ENCODE measurements around the gene MAGI3.
"Not testable (repeated sequence)": the region's sequence is repeated elsewhere in the genome, so short reads cannot be mapped to it uniquely, and the experiment has no call there.

MAGI3 gene

DNA sequence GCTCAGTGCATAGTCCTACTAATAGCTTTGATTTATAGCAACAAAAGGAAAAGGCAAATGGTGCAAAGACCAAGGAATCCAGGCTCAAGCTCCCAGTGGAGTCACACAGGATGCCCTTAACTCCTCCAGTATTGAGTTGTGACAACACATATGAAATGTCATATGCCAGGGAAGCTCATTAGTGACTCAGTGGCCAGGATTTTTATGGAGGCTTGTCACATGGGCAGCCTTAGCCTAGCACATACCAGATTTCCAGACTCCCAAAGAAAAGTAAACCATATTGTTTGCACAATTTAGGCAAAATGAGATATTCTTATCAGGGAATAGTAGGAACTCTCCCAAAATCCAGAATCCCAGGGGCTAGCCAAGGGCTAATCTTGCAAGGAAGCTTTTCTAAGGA, 129.2 kb downstream of the MAGI3 start:
- no peak for DNase-seq

DNA sequence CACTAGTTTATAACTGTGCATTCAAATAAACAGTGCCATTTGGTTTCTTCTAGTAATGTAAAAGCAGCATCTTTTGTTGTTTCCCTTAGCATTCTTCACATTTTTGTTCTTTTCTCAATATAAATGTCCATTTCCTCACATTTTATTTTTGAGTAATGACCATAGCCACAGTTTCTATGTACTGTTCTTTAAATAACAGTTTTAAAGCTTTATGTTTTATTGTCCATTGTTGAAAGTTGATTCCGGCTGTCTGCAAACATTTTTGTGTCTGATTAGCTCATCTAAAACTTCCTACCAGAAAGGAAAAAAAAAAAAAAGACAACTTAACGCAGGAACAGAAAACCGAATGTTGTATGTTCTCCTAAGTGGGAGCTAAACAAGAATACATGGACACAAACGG, 139.7 kb downstream of the MAGI3 start:
- DNase-seq = no peak

DNA sequence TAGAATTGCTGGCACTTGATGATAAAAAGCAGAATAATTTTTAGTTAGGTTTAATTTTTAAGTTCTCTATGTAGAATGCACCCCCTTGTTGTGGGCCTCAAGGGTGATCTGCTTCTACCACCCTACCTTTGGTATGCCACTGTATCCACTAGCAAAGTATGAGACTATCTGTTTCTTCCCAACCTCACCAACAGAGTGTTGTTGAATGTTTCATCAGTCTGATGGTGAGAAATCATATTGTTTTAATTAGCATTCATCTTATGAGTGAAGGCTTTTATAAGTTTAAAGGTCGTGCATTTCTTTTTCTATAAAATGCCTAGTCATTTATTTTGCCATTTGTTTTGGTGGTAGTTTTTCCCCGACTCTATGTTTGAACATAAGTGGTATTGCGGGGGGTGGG, 141.0 kb downstream of the MAGI3 start:
- DNase-seq = no peak

DNA sequence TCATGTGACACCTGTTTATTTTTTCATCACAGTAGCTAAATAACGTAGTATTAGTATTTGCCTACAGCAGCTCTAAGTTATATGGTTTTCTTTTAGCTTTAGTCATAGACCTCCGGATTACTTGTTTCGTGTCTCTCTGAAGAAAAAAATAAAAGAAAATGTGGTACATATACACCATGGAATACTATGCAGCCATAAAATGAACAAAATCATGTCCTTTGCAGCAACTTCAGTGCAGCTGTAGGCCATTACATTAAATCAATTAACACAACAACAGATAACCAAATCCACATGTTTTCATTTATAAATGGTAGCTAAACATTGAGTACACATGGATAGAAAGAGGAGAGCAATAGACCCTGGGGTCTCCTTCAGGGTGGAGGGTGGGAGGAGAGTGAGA, 142.7 kb downstream of the MAGI3 start:
- no peak for DNase-seq

DNA sequence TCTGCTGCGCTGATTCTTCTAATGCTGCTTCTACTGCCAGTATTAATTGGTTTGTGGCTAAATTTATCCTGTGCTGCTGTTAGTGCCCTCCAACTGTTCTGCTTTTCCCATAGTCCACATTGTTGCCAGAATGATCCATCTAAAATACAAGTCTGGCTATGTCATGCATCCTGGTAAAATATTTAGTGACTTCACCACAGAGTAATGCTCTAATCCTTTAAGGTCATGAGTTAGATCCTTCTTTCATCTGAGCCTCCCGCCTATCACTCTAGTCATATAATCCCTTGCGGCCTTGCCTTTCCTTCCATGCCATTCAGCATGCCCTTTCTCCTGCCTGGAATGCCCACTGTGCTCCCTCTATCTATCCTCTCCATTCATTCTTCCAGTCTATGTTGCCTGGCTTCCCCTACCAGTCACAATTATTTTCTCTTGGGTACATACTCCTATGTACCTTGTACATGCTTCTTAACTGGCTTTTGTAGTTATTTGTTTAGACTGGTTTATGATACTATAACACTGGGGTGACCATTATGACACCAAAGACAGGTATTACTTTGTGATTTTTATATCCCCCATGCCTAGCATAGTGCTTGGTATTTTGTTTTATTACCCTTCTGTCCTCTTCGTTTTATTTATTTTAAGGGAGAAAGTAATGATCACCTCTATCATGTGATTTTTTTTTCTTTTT, 144.0 kb downstream of the MAGI3 start:
- DNase-seq = no peak

DNA sequence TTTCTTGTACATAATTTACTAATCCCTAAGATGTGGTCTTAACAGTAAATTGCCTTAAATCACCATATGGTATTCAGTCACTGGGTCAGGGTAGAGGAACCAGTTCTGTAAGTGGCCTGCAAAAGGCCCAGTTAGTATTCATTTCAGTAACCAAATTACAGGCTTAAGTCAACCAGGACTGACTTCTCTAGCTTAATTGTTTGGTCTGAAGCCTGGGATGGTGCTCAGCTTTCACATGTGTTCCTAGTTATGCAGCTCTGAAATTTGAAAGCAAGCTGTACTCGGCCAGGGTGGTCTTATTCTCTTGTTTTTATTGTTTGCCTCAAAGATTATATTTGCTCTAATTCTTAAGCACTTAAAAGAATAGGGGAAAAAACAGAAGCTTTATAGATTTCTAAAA, 144.6 kb downstream of the MAGI3 start:
- no peak for DNase-seq

DNA sequence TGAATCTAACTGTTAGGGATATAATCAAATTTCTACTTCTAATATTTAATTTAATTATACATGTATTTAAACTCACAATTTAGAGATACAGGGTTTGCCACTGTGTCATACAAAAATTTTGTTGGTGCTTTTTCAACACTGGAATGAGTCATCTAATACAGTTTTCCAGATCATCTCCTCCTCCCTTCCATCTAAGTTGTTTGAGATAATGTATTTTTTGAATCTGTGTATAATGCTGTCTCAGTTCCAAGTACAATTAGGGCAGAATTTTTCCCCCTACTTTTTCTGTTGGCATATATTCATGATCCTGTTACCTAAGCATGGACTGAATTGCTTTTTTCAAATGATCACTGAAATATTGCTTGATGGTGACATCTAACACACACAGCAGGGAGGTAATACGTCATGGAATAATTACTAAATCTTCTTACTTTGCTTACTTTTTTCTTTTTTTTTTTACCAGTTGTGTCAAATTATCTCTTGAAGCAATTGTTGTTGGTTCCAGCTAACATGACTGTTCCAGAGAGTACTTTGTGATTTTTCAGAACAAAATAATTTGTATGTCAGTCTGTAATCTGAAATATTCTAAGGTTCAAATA, 146.0 kb downstream of the MAGI3 start:
- no peak for DNase-seq

DNA sequence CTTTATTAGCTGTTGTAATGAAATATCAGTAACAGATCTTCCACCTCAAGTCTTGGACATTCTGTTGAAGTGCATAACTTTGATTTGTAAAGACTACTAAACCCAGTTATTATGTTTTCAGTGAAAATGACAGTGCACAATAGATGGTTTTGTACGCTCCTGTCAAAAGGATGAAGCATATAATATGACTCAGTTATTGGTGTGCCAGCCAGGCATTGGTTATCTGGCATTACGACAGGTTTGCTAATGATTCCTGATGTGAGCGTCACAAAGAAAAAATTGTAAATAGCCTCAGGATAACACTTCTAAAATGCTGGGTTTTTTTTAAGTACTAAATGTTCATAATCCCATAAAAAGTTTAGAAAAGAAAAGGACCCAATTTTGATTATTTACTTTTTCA, 147.9 kb downstream of the MAGI3 start:
- DNase-seq = no peak

DNA sequence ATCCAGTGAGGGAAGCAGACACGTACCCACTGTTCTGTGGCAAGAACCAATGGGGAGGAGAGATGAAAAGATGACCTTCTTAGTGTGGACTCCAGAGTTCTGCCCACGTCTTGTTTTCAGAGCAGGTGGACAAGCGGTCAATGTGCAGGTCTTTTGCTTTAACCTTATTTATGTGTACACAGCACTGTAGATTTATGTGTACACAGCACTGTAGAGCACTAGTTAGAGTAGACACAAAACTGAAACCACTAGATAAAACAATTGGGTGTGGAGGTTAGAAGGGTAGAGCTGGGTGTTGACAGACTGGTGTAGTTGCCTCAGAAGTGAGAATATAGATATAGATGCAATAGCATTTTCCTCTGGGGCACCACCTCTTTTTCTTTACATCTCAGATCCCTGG, 150.0 kb downstream of the MAGI3 start:
- no peak for DNase-seq

DNA sequence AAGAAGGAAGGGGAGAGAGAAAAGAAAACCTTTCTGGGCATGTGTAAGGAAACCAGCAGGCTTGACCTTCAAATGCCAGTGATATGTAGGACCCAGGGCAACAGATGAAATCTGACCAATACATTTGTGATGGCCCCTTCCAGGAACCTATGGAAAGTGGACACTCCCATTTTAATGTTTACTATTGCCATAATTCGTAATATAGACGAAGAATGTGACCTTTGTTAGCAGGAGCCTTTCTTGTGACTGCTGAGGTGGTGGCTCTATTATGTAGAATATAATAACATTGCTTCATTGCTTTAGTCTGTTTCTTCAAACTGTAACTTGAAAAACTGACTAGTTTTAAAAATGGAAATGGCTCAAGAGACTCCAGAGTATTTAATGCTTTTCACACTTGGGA, 150.8 kb downstream of the MAGI3 start:
- no peak for DNase-seq

DNA sequence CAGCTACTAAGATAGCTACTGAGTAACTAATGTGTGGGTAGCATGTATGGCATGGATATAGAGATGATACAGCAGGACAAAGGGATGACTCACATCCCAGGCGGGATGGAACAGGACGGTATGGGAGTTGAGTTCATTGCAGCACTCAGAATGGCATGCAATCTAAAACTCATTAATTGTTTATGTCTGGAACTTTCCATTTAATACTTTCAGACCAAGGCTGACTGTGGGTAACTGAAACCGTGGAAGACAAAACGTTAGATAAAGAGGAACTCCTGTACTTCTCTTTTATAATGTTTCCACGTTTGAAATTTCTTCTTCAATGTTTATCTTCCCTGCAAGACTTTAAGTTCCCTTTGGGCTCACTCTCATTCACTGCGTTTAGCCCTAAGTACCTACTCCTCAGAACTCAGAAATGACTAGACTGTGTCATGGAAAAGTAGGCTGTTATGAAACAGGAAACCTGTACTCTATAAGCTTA, 151.9 kb downstream of the MAGI3 start:
- DNase-seq = no peak

DNA sequence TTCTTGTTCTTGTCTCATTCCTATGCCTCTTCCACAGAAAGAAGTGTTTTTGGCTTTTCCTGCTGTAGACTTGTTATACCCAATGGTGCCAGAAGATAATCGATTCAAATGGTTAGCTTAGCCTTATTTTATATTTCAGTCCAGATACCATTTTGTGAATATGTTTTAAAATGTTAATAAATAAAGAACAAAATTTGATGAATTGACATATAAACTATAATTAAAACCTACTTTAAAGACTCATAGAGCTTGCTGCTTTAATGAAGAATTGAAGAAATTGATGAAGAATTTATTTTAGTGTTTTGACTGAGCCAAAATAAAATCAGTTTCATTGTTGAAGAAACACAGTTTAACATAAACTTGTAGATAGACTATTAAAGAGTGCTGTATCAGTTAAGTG, 152.8 kb downstream of the MAGI3 start:
- DNase-seq = no peak

DNA sequence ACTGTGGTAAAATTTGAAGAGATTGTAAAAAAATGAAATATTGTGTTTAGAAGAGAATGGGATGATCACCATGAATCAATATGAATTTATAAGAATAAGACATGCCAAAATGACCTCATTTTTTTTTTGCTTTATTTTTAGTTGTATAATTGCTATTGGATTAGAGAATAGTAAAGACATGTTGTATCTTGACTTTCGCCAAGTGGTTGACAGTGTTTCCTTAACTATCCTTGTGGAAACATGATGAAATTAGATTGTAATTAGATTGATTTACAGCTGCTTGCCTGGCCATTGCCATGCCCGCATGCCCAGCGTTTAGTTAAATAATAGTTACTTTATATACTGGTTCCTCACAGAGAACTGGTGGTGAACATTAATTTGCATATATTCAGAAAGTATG, 154.9 kb downstream of the MAGI3 start:
- DNase-seq = no peak

DNA sequence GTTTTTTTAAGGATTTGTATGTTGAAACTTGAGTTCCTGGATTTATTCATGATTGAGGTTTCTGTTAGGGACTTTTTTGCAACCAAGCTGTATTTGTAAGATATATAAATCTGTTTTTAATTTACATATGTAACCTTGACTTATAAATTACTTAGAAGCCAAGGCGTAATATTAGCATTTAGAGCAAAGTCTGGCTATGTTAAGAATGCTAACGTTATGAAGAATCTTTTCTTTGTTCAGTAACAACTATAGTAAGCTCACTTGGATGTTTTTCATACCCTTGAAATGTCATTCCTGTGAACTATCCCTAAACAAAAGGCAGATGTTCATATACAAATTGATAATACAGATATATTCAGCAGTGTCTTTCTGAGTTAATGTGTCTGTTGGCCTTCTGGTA, 155.3 kb downstream of the MAGI3 start:
- DNase-seq = no peak

DNA sequence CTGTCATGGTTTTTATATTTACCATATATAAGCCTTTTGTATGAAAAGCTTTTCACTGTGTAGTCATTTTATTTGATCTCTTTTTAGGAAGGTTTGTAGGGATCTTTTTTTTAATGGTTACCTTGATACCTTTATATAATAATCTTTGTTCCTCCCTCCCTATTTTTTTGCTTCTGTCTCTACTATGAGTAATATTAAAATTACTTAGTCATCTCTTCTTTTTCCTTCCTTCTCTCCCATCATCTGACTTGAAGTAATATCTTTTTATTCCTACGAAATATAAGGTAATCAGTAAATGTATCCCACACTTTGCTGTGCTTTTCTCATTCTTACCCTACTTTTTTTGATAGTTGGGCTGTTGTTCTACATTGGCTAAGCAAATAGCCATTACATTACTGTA, 161.4 kb downstream of the MAGI3 start:
- no peak for DNase-seq

DNA sequence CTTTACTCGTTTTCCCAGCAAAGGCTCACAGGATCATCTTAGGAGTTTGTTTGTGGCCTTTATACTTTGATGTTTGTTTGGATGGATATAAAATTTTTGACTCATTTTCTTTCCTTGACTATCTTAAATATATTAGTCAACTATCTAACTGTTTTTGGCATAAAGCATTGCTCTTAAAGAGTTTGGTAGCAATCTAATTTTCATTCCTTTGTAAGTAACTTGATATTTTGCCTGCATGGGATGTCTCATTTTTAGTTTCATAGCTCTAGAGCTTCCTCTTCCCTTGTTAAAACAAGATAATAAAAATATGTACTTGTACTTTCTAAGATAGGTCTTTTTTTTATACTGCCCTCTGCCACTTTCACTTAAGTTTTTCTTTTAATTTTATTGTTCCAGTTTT, 161.9 kb downstream of the MAGI3 start:
- DNase-seq = no peak

DNA sequence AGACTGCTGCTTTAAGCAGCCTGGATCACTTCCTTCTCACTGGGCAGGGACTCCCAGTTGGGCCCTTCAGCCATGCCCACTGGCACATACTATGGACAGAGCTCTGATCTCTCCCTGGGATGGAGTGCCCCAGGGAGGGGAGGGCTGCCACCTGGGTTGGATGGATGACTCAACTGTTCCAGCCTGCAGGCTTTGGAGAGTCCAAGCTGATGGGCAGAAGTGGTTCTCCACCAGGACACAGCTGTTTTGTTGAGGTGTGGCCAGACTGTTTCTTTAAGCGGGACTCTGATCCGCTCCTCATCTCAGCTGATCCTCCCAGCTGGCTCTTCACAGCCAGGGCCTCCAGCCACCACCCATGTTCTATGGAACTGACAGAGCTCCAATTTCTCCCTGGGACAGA, 166.9 kb downstream of the MAGI3 start:
- DNase-seq = no peak

DNA sequence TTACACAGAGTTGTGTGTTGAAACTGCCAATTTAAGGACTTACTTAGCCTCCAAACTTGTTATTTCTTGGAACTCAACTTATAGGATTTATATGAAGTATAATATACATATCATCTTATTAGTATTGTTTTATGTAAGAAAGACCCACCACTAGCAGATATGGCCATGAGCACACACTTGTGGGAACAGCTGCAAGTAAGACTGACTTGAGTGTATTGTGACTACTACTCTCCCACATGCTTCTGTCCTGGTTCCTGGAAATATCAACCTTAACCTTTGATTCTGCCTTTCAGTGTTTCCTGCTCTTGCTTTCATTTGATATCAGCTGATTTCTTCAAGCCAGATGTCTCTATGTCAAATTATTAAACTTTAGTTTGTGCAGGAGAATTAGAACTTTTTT, 175.3 kb downstream of the MAGI3 start:
- no peak for DNase-seq

DNA sequence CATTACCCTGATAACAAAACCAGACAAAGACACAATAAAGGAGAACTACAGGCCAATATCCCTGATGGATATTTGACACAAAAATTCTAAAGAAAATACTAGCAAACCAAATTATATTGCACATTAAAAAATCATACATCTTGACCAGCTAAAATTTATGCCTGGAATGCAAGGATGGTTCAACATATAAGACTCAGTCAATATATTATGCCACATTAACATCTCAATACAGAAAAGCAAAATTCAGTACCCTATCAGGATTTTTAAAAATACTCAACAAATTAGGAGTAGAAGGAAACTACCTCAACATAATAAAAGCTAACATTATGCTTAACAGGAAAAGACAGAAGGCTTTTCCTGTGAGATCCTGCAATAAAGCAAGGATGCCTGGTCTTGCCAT, 177.1 kb downstream of the MAGI3 start:
- no peak for DNase-seq

DNA sequence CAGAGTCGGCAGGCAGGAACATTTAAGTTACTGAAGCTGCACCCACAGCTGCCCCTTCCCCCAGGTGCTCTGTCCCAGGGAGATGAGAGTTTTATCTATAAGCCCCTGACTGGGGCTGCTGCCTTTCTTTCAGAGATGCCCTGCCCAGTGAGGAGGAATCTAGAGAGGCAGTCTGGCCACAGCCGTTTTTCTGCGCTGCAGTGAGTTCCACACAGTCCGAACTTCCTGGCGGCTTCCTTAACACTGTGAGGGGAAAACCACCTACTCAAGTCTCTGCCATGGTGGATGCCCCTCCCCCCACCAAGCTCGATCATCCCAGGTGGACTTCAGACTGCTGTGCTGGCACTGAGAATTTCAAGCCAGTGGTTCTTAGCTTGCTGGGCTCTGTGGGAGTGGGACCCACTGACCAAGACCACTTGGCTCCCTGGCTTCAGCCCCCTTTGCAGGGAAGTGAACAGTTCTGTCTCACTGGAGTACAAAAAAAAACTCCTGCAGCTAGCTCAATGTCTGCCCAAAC, 185.5 kb downstream of the MAGI3 start:
- DNase-seq = not testable (repeated sequence)

DNA sequence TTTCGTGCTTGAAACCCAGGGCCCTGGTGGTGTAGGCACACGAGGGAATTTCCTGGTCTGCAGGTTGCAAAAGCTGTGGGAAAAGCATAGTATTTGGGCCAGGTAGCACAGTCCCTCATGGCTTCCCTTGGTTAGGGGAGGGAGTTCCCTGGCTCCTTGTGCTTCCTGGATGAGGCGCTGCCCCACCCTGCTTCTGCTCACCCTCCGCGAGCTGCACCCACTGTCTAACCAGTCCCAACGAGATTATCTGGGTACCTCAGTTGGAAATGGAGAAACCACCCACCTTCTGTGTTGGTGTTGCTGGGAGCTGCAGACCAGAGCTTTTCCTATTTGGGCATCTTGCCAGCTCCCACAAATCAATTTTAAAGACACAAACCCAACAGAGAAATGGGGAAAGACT, 186.0 kb downstream of the MAGI3 start:
- DNase-seq = no peak

DNA sequence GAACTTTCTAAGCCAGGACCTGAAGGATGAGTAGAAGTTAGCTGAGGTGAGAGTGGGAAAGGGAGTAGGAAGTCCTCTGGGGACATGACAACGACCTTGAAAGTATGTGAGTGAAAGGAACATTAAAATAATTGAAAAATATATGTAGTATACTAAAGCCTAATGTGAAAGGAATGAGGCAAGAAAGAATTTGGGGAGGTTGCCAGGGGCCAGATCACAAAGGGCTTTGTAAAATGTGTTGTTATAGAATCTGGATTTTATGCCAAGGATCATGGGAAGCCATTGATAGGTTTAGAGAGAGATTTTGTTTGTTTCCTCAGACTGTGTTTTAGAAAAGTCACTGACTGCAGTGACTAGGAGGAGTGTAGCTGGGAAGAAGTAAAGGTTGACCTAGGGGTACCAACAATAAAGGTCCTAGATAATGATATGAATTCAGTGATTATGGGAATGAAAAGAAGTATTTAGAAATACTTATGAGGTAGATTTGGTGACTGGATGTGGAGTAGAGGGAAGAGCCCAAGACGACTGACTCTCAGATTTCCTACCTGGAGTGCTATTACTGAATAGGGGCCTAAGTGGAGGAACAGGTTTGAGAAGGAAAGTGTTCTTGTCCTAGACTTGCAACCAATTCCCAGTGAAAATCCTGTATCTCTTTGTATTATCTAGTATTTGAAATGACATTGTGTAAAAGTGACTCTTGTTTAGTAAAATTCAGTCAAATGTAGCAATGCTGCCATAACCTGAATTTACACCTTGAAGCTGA, 189.1 kb downstream of the MAGI3 start:
- DNase-seq = no peak

DNA sequence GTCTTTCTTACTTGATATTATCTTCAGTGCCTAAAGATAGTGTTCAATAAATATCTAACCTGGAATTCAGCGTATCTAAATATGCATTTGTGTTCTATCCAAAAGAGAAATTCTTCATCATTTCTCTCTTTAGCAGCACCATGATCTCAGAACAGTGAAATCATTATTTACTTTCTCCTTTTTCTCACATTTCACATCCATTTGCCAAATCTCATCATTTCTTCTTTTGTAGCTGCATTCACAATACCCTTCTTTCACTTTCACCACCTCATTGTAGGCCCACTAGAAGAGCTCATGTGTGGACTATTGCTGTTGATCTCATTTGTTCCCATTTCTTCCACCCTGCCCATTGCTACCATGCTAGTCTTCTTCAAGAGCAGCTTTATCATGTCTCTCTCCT, 191.0 kb downstream of the MAGI3 start:
- no peak for DNase-seq

DNA sequence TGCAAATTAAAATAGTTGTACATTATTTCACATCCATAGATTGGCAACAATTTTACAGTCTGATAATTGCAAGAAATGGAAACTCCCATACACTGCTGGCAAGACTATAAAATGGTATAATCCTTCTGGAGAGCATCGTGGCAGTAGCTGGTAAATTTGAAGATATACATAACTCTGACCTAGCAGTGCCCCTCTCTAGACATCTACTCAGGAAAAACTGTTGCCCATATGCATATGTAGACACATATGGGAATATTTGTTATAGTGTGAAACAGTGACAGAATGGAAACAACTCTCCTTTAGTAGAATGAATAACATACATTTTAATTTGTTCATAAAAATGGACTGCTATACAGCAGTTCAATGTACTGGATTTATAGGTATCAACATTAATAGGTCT, 191.8 kb downstream of the MAGI3 start:
- no peak for DNase-seq

All from activated naive CD4-positive, alpha-beta T cell treated with Interleukin-2 at 50 U/mL for 16 hours (primary cell).